Pancreas (tissue), 10 donors: ENCODE data around the gene FBXO31. TPM values are rescaled to one million over a fixed set of nuclear protein-coding genes. Genes with fewer than 3 reads are reported as not detected.

ENCODE experiments used
- ATAC-seq, 4 donors: fragments of 200-7000 bp; cut with Tn5 transposase; one replicate each; pipeline versions ENCODE4 v1.8.0 to v1.9.1; 2020; ENCODE audit warnings: mild to moderate bottlenecking in 4 of 4, moderate library complexity in 4 of 4
- DNase-seq, 6 donors: peaks; one replicate each; pipeline ENCODE4 v3.0.0-alpha.2; 2020
- FAIRE-seq: peaks from 2 replicates; lab custom pipeline; 2012; peaks lifted over from hg19 to GRCh38; lab: Jason Lieb, UNC
- H3K27ac ChIP-seq, 4 donors: fragments of 200-600 bp; sonication (generic); 1 replicate in 3 of 4; 2 replicates in 1 of 4; pipeline versions ENCODE4 v1.5.0 to v1.8.0; 2020
- H3K27me3 ChIP-seq, 4 donors: fragments of 200-600 bp; one replicate each; pipeline ENCODE4 v1.8.0; 2021
- H3K36me3 ChIP-seq, 3 donors: fragments of 200-600 bp; sonication (generic) in 1 of 3; one replicate each; pipeline versions ENCODE4 v1.5.0 to v1.8.0; 2020 to 2021
- H3K4me1 ChIP-seq, 3 donors: fragments of 200-600 bp; one replicate each; pipeline ENCODE4 v1.8.0; 2021
- H3K4me3 ChIP-seq, 4 donors: fragments of 200-600 bp; sonication (generic) in 2 of 4; one replicate each; pipeline versions ENCODE4 v1.5.0 to v1.8.0; 2020 to 2021
- H3K9me3 ChIP-seq, 4 donors: fragments of 200-600 bp; one replicate each; pipeline ENCODE4 v1.8.0; 2021
- CTCF ChIP-seq, 4 donors: fragments of 200-600 bp; sonication (generic) in 3 of 4; IDR thresholded peaks; one replicate each; pipeline versions ENCODE4 v1.5.0 to v1.8.0; 2021; ENCODE audit warnings: antibody characterized with exemption in 4 of 4
- WGBS, 2 donors: extraction: QIAGEN DNeasy Blood & Tissue Kit; methylation state at CpG; one replicate each; pipeline ENCODE4 v1.1.7; 2013; 5-methylcytosine and 5-hydroxymethylcytosine counted together
- intact Hi-C, 3 donors: fragments of 100-400 bp; cut with DNase I; formaldehyde crosslinking; loops; one replicate each; pipeline versions ENCODE4 v1.11.1 to v1.14.2; 2022
- polyA plus RNA-seq, 2 donors: library from polyadenylated mRNA; stranded (reverse); fragments of 200-250 nt; gene quantifications; one replicate each; pipeline ENCODE4 v1.2.3, GENCODE V29; 2013
- total RNA-seq, 6 donors: library from RNA; stranded (reverse); fragmentation: NEBNext Ultra II Directional in 4 of 6; extraction: Animal tissue kit (Norgen Biotek cat#: 25700) in 4 of 6; gene quantifications; one replicate each; pipeline versions ENCODE4 v1.2.1 to v1.2.4, GENCODE V29; 2021 to 2023
- donor health status: healthy with polysubstance abuse.
- donor health status: DM: no; HTN: no; CAD: no; lungs with moderate emphysema.
- donor health status: DM: no; HTN: no; CAD: no.
- donor health status: control.
- donor health status: control.
- donor health status: Bipolar disorder and iron deficiency.
- donor health status: DM: yes; HTN: yes; CAD: no.
- donor health status: DM: no; HTN: no; CAD: no.
- donor health status: DM: no; HTN: no; CAD: no.
- donor health status: DM: yes; HTN: yes; CAD: no.

The FBXO31 gene
- total RNA-seq (10 to 100 TPM; 18.8 to 37.3 (median 24.9) TPM), polyA plus RNA-seq (10 to 100 TPM; 20.9 to 31.2 TPM)

- peak within 1 kb of the TSS; percentile 45 to 79 (median 72) for H3K4me3 ChIP-seq
- ATAC-seq: peak; percentile 81 to 87 (median 84)
- no peak for TF ChIP-seq CTCF (IDR thresholded peaks at IDR 0.05)
- intact Hi-C loops: loop anchor here in 1 of 3 donors (10.0 kb wide), 1 partner anchor 59 kb away; no protein-coding TSS in a partner anchor
- WGBS, 2 donors: 0% methylated on average over 53 to 92 of the region's 92 CpGs
- H3K27ac ChIP-seq: peak within 1 kb of the TSS; percentile 73 to 88 (median 80)
- no peak for FAIRE-seq
- no peaks in the 10 kb centered on the region for H3K9me3 ChIP-seq
- peaks cover 19 to 34% (median 21%) of the 10 kb centered on the region in 3 donors for H3K4me1 ChIP-seq
- H3K36me3 ChIP-seq: no peaks in the 10 kb centered on the region
- DNase-seq: peak; percentile 74 to 98 (median 90)
- H3K27me3 ChIP-seq: no peaks in the 10 kb centered on the region
Observed at GRCh38 chr16:87383505-87384161, at the start of gene FBXO31. FBXO31 (minus strand) TSS chr16:87383776; CDS start chr16:87383744, 32 bp downstream.

GRCh38 chr16:87432330-87432915 is 48.8 kb upstream of the FBXO31 start:
- H3K4me1 ChIP-seq: no peaks in the 10 kb centered on the region
- no peak for DNase-seq
- no peak overlapping the region for H3K4me3 ChIP-seq
- intact Hi-C loops: no loop called here
- no peak for ATAC-seq
- peaks cover 0 to 9% (median 0%) of the 10 kb centered on the region in 3 donors for H3K36me3 ChIP-seq
- FAIRE-seq: no peak
- 89 to 90% methylated on average over 15 of the region's 15 CpGs for WGBS, 2 donors
- no peaks in the 10 kb centered on the region for H3K27me3 ChIP-seq
- H3K27ac ChIP-seq: no peak overlapping the region
- no peak for TF ChIP-seq CTCF (IDR thresholded peaks at IDR 0.05)
- H3K9me3 ChIP-seq: no peaks in the 10 kb centered on the region

GRCh38 chr16:87431926-87432325 is 48.4 kb upstream of the FBXO31 start:
- Histone ChIP-seq H3K4me3 (no peak overlapping the region), H3K4me1 (no peaks in the 10 kb centered on the region), H3K36me3 (peaks cover 0 to 9% (median 0%) of the 10 kb centered on the region in 3 donors), H3K9me3 (no peaks in the 10 kb centered on the region), H3K27me3 (no peaks in the 10 kb centered on the region), H3K27ac (no peak overlapping the region)
- no peak for DNase-seq
- no peak for FAIRE-seq
- intact Hi-C loops: no loop called here
- peak in 2 of 4 donors; percentile 39 to 65 for ATAC-seq
- 78 to 88% methylated on average over 7 of the region's 7 CpGs for WGBS, 2 donors
- no peak for TF ChIP-seq CTCF (IDR thresholded peaks at IDR 0.05)

- peaks cover 0 to 19% (median 0%) of the 10 kb centered on the region in 3 donors for H3K36me3 ChIP-seq
- ATAC-seq (no peak), DNase-seq (no peak), FAIRE-seq (no peak)
- H3K9me3 ChIP-seq: no peaks in the 10 kb centered on the region
- H3K4me1 ChIP-seq: no peaks in the 10 kb centered on the region
- 82 to 86% methylated on average over 18 of the region's 18 CpGs for WGBS, 2 donors
- no peak overlapping the region for H3K27ac ChIP-seq
- H3K27me3 ChIP-seq: no peaks in the 10 kb centered on the region
- intact Hi-C loops: no loop called here
- H3K4me3 ChIP-seq: no peak overlapping the region
- TF ChIP-seq CTCF (IDR thresholded peaks at IDR 0.05): no peak
Observed at GRCh38 chr16:87426423-87427215, 43.0 kb upstream of the FBXO31 start.
